ENCODE data around the gene C12orf60.
"Not testable (repeated sequence)": the region's sequence is repeated elsewhere in the genome, so short reads cannot be mapped to it uniquely, and the experiment has no call there.

C12orf60 gene

GRCh38 chr12:14803011-14803829 is at the start of gene C12orf60, which contains the start of gene WBP11:
Gene C12orf60 (plus strand): TSS chr12:14803670. CDS start chr12:14822936, 19,266 bp downstream.
Gene WBP11 (minus strand): TSS chr12:14803478. CDS start chr12:14801383, 2,095 bp downstream.
- peak; percentile 96 to 97 for DNase-seq
- no peak for TF ChIP-seq GATA1 (IDR thresholded peaks at IDR 0.05; ENCODE audit: low read depth, low read length)
- peak; percentile 98 for TF ChIP-seq POLR2A (IDR thresholded peaks at IDR 0.05; ENCODE audit: low read length)

- peak; percentile 23 to 29 for DNase-seq
- TF ChIP-seq GATA1 (IDR thresholded peaks at IDR 0.05; ENCODE audit: low read depth, low read length): no peak
Observed at GRCh38 chr12:14756334-14757143, 46.9 kb upstream of the C12orf60 start.

GRCh38 chr12:14759711-14760280 is 43.7 kb upstream of the C12orf60 start:
- DNase-seq: not testable (repeated sequence)

GRCh38 chr12:14765398-14765797 is 38.1 kb upstream of the C12orf60 start:
- no peak for DNase-seq
- TF ChIP-seq POLR2A (IDR thresholded peaks at IDR 0.05; ENCODE audit: low read length): no peak
- TF ChIP-seq GATA1 (IDR thresholded peaks at IDR 0.05; ENCODE audit: low read depth, low read length): no peak

GRCh38 chr12:14766020-14766419 is 37.5 kb upstream of the C12orf60 start:
- DNase-seq: not testable (repeated sequence)

- DNase-seq: no peak
- TF ChIP-seq POLR2A (IDR thresholded peaks at IDR 0.05; ENCODE audit: low read length): no peak
- TF ChIP-seq GATA1 (IDR thresholded peaks at IDR 0.05; ENCODE audit: low read depth, low read length): no peak
Observed at GRCh38 chr12:14766649-14767215, 36.7 kb upstream of the C12orf60 start.

GRCh38 chr12:14767617-14768016 is 35.9 kb upstream of the C12orf60 start:
- no peak for DNase-seq
- no peak for TF ChIP-seq POLR2A (IDR thresholded peaks at IDR 0.05; ENCODE audit: low read length)

- DNase-seq: peak in 1 of 2 experiments; percentile 27
- TF ChIP-seq GATA1 (IDR thresholded peaks at IDR 0.05; ENCODE audit: low read depth, low read length) (no peak), POLR2A (IDR thresholded peaks at IDR 0.05; ENCODE audit: low read length) (no peak)
Observed at GRCh38 chr12:14768823-14769405, 34.6 kb upstream of the C12orf60 start.

GRCh38 chr12:14769466-14769968 is 34.0 kb upstream of the C12orf60 start:
- TF ChIP-seq POLR2A (IDR thresholded peaks at IDR 0.05; ENCODE audit: low read length) (no peak), GATA1 (IDR thresholded peaks at IDR 0.05; ENCODE audit: low read depth, low read length) (no peak)
- DNase-seq: peak in 1 of 2 experiments; percentile 61

- TF ChIP-seq GATA1 (IDR thresholded peaks at IDR 0.05; ENCODE audit: low read depth, low read length): no peak
- TF ChIP-seq POLR2A (IDR thresholded peaks at IDR 0.05; ENCODE audit: low read length): no peak
- peak; percentile 88 to 90 for DNase-seq
Observed at GRCh38 chr12:14769969-14770495, 33.4 kb upstream of the C12orf60 start.

GRCh38 chr12:14770496-14771461 is 32.7 kb upstream of the C12orf60 start:
- DNase-seq: peak; percentile 90 to 93

GRCh38 chr12:14771651-14772137 is 31.8 kb upstream of the C12orf60 start:
- DNase-seq: peak; percentile 10 to 52
- TF ChIP-seq POLR2A (IDR thresholded peaks at IDR 0.05; ENCODE audit: low read length) (no peak), GATA1 (IDR thresholded peaks at IDR 0.05; ENCODE audit: low read depth, low read length) (no peak)

More at GRCh38 chr12:14770496-14771461, 32.7 kb upstream of the C12orf60 start:
- TF ChIP-seq POLR2A (IDR thresholded peaks at IDR 0.05; ENCODE audit: low read length) (peak; percentile 97), GATA1 (IDR thresholded peaks at IDR 0.05; ENCODE audit: low read depth, low read length) (no peak)

All from erythroblast (primary cell).